ENCODE measurements around the gene ZNF407.

Gene ZNF407

DNA sequence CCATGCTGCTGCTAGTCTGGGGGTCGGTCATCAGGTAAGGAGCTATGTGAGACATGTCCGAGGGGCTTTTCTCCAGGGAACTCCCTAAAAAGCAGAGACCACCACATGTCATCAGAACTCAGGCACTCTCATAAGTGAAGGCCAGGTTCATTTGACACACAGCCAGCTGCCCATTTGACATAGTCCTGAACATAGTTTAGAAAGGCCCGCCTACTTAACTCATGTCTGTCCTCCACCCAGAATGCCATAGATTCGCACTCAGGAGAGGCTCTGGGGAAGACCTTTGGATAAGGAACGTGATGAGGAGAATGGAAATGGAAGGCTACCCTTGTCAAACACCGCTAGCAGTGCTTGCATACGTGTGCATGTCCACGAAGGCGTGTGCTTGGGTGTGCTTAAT is 454.1 kb downstream of the ZNF407 start:
- Histone ChIP-seq H3K9ac (no peak overlapping the region), H3K36me3 (peaks cover 0 to 50% (median 0%) of the 10 kb centered on the region in 11 experiments; a peak in 7 of 22 replicates), H3K9me3 (replicated peaks in 1 of 11) (no peaks in the 10 kb centered on the region), H3K27me3 (no peaks in the 10 kb centered on the region), H3K27ac (no peak overlapping the region), H3K4me3 (no peak overlapping the region), H3K4me2 (no peak overlapping the region), H3K4me1 (no peaks in the 10 kb centered on the region), H4K20me1 (no peaks in the 10 kb centered on the region; a peak in 1 of 22 replicates)
- no peak for TF ChIP-seq Cebpa-rat (IDR thresholded peaks at IDR 0.05)

DNA sequence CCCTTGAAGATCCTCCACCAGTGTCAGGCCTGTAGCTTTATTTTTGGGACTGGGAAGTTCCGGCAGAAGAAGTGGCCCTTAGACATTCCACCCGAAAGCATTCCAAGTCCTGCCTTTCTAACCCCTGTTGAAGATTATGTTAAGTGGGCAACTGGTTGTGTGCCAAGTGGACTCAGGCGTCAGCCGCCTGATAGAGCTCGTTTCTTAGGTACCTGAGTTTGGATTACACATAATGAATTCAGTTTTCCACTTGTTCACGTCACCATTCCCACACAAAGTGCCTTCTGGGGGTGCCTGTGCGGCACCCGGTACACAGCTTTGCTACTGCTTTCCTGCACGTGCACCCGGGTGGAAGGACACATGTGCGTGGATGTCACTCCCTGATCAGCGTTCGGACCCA is 454.8 kb downstream of the ZNF407 start:
- Histone ChIP-seq H3K9ac (no peak overlapping the region), H3K4me2 (no peak overlapping the region), H3K4me1 (no peaks in the 10 kb centered on the region), H4K20me1 (no peaks in the 10 kb centered on the region; a peak in 1 of 22 replicates), H3K36me3 (peaks cover 0 to 53% (median 0%) of the 10 kb centered on the region in 11 experiments; a peak in 7 of 22 replicates), H3K4me3 (no peak overlapping the region), H3K9me3 (replicated peaks in 1 of 11) (no peaks in the 10 kb centered on the region), H3K27ac (no peak overlapping the region), H3K27me3 (no peaks in the 10 kb centered on the region)
- no peak for TF ChIP-seq Cebpa-rat (IDR thresholded peaks at IDR 0.05)

DNA sequence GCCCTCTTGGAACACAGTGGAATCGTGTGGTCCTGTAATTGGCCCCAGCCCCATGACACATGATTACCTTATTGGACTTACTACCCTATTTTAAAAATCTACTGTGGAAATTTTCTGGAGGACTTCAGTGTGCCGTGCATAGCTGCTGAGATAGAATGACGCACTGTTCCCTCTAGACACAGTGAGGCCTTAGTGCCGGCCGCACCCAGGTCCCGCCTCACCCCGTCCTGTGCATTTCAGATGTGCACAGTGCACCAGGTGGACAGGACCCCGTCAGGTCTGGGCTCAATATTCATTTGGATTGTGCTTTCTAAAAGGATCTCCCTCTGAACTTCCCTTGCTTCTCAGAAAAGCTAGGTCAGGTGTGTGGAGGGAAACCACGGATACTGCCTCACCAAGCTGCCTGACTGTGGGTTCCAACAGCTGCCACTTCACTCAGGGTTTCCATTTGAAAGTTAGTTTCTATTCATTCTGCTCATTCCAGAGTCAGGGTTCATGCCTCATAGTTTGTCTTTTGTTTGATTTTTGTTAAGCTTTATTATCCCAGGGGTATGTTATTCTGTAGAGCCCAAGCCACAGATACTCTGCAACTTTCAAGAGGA is 455.5 kb downstream of the ZNF407 start:
- Histone ChIP-seq H3K9ac (no peak overlapping the region), H3K27ac (no peak overlapping the region), H3K27me3 (no peaks in the 10 kb centered on the region), H3K4me1 (no peaks in the 10 kb centered on the region), H3K9me3 (replicated peaks in 1 of 11) (no peaks in the 10 kb centered on the region), H3K36me3 (peaks cover 0 to 53% (median 3%) of the 10 kb centered on the region in 11 experiments; a peak in 8 of 22 replicates), H4K20me1 (no peaks in the 10 kb centered on the region; a peak in 1 of 22 replicates), H3K4me2 (no peak overlapping the region), H3K4me3 (no peak overlapping the region)
- no peak for TF ChIP-seq Cebpa-rat (IDR thresholded peaks at IDR 0.05)

DNA sequence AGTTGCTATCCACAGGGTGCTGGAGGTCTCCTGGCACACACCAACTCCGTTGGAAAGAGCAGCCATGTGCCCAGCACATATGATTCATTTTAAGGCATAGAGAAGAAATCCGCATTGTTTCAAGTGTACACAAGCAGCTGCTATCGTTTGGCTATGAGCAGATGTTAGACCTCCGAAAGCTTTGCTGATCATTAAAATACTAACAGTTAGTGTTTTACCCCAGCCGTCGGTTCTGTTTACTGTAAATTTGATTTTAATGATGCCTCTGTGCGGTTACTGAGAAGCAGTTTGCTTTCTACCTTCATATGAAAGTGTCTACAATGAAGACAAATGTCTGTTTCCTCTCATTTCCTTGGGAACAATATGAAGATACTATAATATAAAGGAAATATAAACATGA is 456.4 kb downstream of the ZNF407 start:
- H3K36me3 ChIP-seq, result peaks cover 0 to 57% (median 3%) of the 10 kb centered on the region in 11 experiments; a peak in 8 of 22 replicates
- H4K20me1 ChIP-seq, result no peaks in the 10 kb centered on the region; a peak in 1 of 22 replicates
- TF ChIP-seq Cebpa-rat (IDR thresholded peaks at IDR 0.05), result no peak
- H3K9me3 ChIP-seq (replicated peaks in 1 of 11), result no peaks in the 10 kb centered on the region
- H3K27me3 ChIP-seq, result no peaks in the 10 kb centered on the region
- H3K4me3 ChIP-seq, result no peak overlapping the region
- H3K4me2 ChIP-seq, result no peak overlapping the region
- no peak overlapping the region for H3K27ac ChIP-seq
- no peaks in the 10 kb centered on the region for H3K4me1 ChIP-seq
- H3K9ac ChIP-seq, result no peak overlapping the region

DNA sequence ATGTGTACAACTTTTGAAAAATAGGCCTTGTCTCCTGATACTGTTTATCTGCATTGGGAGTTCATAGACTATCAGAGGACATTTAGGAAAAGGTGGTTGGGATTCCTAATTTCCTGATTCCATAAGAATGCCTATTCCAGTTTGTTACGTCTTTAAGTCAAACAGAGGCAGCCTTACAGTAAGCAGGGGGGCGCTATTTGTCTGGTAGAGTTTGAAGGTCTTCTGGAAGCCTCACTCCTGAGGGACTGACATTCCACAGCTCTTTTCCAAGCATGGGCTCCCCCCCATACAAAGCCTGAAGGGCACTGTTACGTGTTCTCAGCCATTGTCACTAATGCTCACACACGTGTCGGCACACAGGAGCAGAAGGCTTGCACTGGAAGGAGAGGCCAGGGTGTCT is 456.9 kb downstream of the ZNF407 start:
- no peaks in the 10 kb centered on the region for H3K27me3 ChIP-seq
- peaks cover 0 to 63% (median 5%) of the 10 kb centered on the region in 11 experiments; a peak in 9 of 22 replicates for H3K36me3 ChIP-seq
- no peak overlapping the region for H3K4me3 ChIP-seq
- H3K4me2 ChIP-seq, result no peak overlapping the region
- H3K9ac ChIP-seq, result no peak overlapping the region
- H3K27ac ChIP-seq, result no peak overlapping the region
- peaks cover 0 to 3% (median 0%) of the 10 kb centered on the region in 11 experiments; a peak in 1 of 22 replicates for H3K9me3 ChIP-seq (replicated peaks in 1 of 11)
- H4K20me1 ChIP-seq, result no peaks in the 10 kb centered on the region; a peak in 1 of 22 replicates
- H3K4me1 ChIP-seq, result no peaks in the 10 kb centered on the region
- no peak for TF ChIP-seq Cebpa-rat (IDR thresholded peaks at IDR 0.05)

DNA sequence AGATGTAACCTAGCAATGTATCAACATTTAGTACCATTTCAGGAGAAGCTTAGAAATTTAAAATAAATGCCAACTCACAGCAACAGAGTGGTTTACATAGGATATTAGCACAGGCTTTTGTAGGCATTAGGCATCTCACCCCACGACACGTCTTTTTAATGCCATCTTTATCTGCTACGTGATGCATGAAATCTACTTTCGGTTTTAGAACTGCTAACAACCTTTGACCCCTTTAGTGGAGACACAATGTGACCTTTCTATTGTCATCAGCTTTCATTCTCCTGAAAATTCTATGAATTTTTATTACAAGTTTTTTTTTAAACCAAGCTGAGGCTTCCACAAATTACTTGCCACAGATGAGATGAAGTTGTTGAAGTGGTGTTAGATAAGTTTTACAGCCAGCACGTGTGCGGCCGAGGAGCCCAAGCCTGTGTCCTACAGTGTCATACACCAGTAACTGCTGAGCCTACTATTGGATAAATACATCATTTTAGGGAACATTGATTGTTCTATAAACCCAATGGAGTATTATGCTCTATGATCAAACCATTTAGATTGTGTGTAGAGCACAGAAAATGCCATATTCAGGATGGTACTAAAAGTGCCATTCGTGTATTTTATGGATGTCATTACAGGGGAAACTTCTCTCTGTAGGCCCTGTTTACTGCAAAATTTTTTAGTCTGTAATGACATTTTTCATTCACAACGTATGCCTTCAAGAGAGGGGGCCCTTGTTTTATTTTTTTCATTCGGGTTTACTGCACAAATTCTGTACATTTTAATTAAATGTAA is 459.7 kb downstream of the ZNF407 start:
- Histone ChIP-seq H4K20me1 (no peaks in the 10 kb centered on the region; a peak in 1 of 22 replicates), H3K9me3 (replicated peaks in 1 of 11) (peaks cover 0 to 4% (median 0%) of the 10 kb centered on the region in 11 experiments; a peak in 1 of 22 replicates), H3K27ac (no peak overlapping the region), H3K36me3 (peaks cover 0 to 69% (median 5%) of the 10 kb centered on the region in 11 experiments; a peak in 10 of 22 replicates), H3K27me3 (no peaks in the 10 kb centered on the region), H3K4me2 (no peak overlapping the region), H3K4me1 (no peaks in the 10 kb centered on the region), H3K4me3 (no peak overlapping the region), H3K9ac (no peak overlapping the region)
- no peak for TF ChIP-seq Cebpa-rat (IDR thresholded peaks at IDR 0.05)

DNA sequence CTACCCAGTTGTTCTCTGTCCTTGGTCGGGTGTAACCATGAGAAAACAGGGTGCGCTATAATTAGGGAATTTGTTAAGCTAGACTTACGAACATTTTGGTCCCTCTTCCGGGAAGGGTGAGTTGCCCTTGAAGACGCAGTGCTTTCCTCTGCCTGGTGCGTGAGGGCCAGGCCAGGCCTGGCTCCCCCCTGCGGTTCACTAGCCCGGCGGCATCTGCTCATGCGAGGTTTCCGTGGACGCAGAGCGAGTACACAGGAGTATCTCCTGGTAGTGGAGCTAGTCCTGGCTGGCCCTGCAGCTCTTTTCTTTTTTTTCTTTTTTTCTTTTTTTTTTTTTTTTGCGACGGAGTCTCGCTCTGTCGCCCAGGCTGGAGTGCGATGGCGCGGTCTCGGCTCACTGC is 462.5 kb downstream of the ZNF407 start:
- no peak overlapping the region for H3K27ac ChIP-seq
- no peak overlapping the region for H3K4me3 ChIP-seq
- no peaks in the 10 kb centered on the region for H3K27me3 ChIP-seq
- H4K20me1 ChIP-seq, result no peaks in the 10 kb centered on the region
- H3K4me1 ChIP-seq, result no peaks in the 10 kb centered on the region
- peaks cover 0 to 4% (median 0%) of the 10 kb centered on the region in 11 experiments; a peak in 1 of 22 replicates for H3K9me3 ChIP-seq (replicated peaks in 1 of 11)
- H3K9ac ChIP-seq, result no peak overlapping the region
- no peak overlapping the region for H3K4me2 ChIP-seq
- H3K36me3 ChIP-seq, result peaks cover 17 to 73% (median 25%) of the 10 kb centered on the region in 11 experiments; a peak in 21 of 22 replicates
- no peak for TF ChIP-seq Cebpa-rat (IDR thresholded peaks at IDR 0.05)

DNA sequence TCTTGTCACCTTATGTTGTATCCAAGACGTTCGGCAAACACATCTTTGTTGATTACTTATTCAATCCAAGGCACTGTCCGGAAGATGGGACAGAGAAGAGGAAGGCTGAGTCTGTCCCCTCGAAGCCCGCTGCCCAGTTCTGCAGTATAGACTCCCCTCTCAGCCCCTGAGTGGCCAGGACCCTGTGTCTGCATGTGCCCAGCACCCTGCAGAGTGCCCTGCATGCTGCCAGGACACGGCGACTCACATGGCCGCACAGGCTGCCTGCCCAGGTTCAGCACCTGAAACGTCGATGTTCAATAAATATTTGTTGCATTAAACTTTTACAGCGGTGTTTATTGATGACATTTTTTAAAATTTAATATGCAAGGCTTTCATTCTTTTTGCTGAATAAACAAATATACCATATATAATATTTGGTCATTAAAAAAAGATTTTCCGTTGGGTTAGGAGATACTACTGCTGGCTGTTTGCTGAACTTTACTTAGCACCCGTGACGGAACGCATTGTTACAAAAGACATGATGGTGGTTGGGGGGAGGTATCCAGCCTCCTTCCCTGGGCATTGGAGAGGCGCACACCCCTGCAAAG is 464.7 kb downstream of the ZNF407 start:
- no peaks in the 10 kb centered on the region for H3K27me3 ChIP-seq
- no peak overlapping the region for H3K4me2 ChIP-seq
- TF ChIP-seq Cebpa-rat (IDR thresholded peaks at IDR 0.05), result no peak
- peaks cover 17 to 74% (median 33%) of the 10 kb centered on the region in 11 experiments; a peak in 21 of 22 replicates for H3K36me3 ChIP-seq
- H3K4me1 ChIP-seq, result no peaks in the 10 kb centered on the region
- no peak overlapping the region for H3K4me3 ChIP-seq
- peaks cover 0 to 4% (median 0%) of the 10 kb centered on the region in 11 experiments; a peak in 1 of 22 replicates for H3K9me3 ChIP-seq (replicated peaks in 1 of 11)
- no peak overlapping the region for H3K27ac ChIP-seq
- no peak overlapping the region for H3K9ac ChIP-seq
- no peaks in the 10 kb centered on the region for H4K20me1 ChIP-seq

DNA sequence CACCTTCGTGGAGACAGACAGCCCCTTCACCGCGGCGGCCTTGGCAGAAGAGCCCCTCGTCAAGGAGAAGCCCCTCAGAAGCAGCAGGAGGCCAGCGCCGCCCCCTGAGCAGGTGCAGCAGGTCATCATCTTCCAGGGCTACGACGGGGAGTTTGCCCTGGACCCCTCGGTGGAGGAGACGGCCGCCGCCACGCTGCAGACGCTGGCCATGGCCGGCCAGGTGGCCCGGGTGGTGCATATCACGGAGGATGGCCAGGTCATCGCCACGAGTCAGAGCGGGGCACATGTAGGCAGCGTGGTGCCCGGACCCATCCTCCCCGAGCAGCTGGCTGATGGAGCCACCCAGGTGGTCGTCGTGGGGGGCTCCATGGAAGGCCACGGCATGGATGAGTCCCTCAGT is 465.5 kb downstream of the ZNF407 start:
- Histone ChIP-seq H3K4me3 (no peak overlapping the region), H3K27ac (no peak overlapping the region), H3K27me3 (no peaks in the 10 kb centered on the region), H3K36me3 (peaks cover 17 to 67% (median 33%) of the 10 kb centered on the region in 11 experiments; a peak in 21 of 22 replicates), H3K4me2 (no peak overlapping the region), H3K4me1 (no peaks in the 10 kb centered on the region), H3K9ac (no peak overlapping the region), H4K20me1 (no peaks in the 10 kb centered on the region), H3K9me3 (replicated peaks in 1 of 11) (peaks cover 0 to 4% (median 0%) of the 10 kb centered on the region in 11 experiments; a peak in 1 of 22 replicates)
- no peak for TF ChIP-seq Cebpa-rat (IDR thresholded peaks at IDR 0.05)

Measured in BLaER1 treated with 17β-estradiol and CSF1 and Interleukin-3, amounts not matched to agents 10 nM and 100 nM (cell line).